Omental fat pad (tissue), 4 donors: Measurements from ENCODE around the gene DNHD1. TPM values are rescaled to one million over a fixed set of nuclear protein-coding genes. Genes with fewer than 3 reads are reported as not detected.

Experiments used
- ATAC-seq: fragments of 150-250 bp; one replicate; pipeline ENCODE4 v1.9.1; 2016; ENCODE audit warnings: mild to moderate bottlenecking, moderate library complexity; ENCODE audit not compliant: low FRiP score
- DNase-seq: peaks from one replicate; pipeline ENCODE4 v3.0.0-alpha.2; 2019; ENCODE audit warnings: low spot score
- CTCF ChIP-seq, 3 donors: fragments of 450-650 bp; IDR thresholded peaks; one replicate each; pipeline ENCODE4 v1.5.1; 2016 to 2017; ENCODE audit warnings: antibody characterized with exemption in 3 of 3, mild to moderate bottlenecking in 3 of 3, moderate library complexity in 2 of 3
- total RNA-seq, 4 donors: library from RNA; depleted of rRNA; stranded (reverse); fragments of >200 nt; gene quantifications; one replicate each; pipeline ENCODE4 v1.1.0, GENCODE V29; 2016

DNHD1 gene
- total RNA-seq, 4 donors from 2014 or later = 11.7 to 20.5 (median 16.6) TPM

DNA sequence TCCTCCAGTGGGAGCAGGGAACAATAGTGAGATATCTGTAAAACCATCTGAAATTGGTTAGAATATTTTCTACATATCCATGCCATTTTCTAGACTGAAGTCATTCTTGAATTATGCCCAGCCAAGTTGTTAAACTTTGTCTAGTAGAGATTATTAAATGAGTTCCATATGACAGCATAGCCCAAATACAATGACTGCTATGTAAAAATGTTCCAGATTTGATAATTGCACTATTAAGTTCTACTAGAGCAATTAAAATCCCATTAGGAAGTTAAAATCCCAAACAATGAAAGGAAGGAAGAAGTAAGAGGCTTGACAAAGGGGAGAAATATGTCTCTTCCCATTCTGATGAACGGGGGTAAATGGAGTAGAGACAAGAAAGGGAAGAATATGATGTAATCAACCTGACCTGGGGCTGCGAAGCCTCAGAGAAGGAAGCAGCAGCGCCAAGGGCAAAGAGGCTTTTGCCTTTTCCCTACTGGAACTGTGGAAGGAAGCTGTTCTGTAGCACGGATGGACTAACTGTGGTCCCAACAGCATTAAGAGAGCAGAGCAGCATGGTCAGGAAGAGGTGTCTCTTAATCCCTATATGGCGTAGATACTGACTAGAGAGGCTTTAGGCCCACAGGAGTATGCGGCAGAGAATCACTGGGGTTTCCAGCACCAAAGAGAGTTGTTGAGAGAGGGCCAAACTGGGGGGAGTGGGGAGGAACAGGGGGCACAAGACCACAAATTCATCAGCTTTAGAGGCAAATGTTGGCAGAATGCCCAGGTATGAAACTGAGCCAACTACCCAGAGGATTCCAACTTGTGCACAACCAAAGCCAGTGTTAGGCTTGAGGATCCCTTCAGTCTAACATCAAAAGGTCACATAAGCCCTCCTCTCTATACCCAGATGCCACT lies 79.6 kb downstream of the DNHD1 start:
- ATAC-seq (no peak), DNase-seq (no peak)
- no peak for TF ChIP-seq CTCF (IDR thresholded peaks at IDR 0.05)

DNA sequence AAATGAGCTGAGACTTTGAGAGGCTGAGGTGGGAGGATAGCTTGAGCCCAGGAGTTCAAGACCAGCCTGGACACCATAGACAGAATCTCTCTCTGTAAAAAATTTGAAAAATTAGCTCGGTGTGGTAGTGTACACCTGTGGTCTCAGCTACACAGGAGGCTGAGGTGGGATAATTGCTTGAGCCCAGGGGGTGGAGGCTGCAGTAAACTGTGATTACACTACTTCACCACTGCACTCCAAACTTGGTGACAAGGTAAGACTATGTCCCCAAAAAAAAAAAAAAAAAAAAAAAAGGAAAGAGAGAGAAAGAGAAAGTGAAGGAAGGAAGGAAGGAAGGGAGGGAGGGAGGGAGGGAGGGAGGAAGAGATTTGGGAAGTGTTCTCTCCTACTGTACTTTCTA lies 81.1 kb downstream of the DNHD1 start:
- TF ChIP-seq CTCF (IDR thresholded peaks at IDR 0.05) = no peak
- ATAC-seq (no peak), DNase-seq (no peak)

- ATAC-seq (no peak), DNase-seq (no peak)
- TF ChIP-seq CTCF (IDR thresholded peaks at IDR 0.05) = no peak
These were observed 82.6 kb downstream of the DNHD1 start for GRCh38 chr11:6579681-6580080.

- no peak for TF ChIP-seq CTCF (IDR thresholded peaks at IDR 0.05)
- DNase-seq (no peak), ATAC-seq (no peak)
These were observed 86.5 kb downstream of the DNHD1 start for GRCh38 chr11:6583584-6583983.

DNA sequence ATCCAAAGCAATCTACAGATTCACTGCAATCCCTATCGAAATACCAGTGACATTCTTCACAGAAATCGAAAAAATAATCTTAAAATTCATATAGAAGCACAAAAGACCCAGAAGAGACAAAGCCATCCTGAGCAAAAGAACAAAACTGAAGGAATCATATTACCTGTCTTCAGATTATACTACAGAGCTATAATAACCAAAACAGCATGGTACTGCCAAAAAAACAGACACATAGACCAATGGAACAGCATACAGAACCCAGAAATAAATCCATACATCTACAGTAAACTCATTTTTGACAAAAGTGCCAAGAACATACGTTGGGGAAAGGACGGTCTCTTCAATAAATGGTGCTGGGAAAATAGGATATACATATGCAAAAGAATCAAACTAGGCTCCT lies 87.4 kb downstream of the DNHD1 start:
- no peak for DNase-seq
- ATAC-seq = no peak
- TF ChIP-seq CTCF (IDR thresholded peaks at IDR 0.05) = no peak

DNA sequence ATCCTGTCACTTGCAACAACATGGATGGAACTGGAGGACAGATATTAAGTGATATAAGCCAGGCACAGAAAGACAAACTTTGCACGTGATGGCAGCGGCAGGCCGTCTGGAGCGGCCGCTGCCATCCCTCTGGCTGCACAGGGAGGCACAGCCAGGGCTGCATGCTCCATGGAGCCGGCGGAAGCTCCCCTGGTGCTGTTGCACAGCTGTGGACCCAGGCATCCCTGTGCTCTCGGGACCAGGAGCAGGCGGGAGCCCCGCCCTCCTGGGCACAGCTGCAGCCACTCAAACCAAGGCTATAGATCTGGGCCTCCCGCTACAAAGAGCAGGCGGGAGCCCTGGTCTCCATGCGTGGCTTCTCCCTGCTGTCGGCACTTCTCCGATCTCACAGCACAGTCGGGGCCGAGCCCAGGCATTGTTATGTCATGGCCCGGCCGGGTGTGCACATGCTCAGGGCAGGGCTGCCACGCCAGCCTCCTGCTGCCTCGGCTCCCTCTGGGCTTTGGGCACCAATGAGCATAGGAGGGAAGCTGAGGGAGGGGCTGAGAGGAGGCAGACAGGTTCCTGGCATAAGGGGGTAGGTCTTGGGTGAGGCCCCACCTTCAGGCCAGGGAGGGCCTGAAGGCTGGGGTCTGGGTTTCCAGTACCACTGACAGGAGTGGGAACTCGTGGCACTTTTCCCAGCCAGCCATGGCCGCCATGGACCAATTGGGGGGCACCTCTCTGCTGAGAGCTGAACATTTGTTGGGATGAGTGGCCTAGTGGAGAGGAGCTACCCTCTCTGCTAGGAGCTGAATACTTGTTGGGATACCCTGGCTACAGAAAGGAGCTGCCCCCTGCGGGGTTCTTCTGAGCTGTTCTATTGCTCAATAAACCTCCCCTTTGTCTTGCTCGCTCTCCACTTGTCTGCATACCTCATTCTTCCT lies 89.6 kb downstream of the DNHD1 start:
- ATAC-seq (no peak), DNase-seq (no peak)
- TF ChIP-seq CTCF (IDR thresholded peaks at IDR 0.05) = no peak
